Frontal cortex (tissue), 4 donors: ENCODE measurements around the gene STXBP5L. TPM values are rescaled to one million over a fixed set of nuclear protein-coding genes. Genes with fewer than 3 reads are reported as not detected.
"Not testable (repeated sequence)": the region's sequence is repeated elsewhere in the genome, so short reads cannot be mapped to it uniquely, and the experiment has no call there.

Source experiments
- DNase-seq, 2 donors: peaks; one replicate each; pipeline ENCODE4 v3.0.0; 2012; ENCODE audit warnings: low spot score in 2 of 2
- FAIRE-seq: peaks from 2 replicates; lab custom pipeline; 2012; peaks lifted over from hg19 to GRCh38; lab: Jason Lieb, UNC
- total RNA-seq: library from RNA; depleted of rRNA; stranded (reverse); fragments of >200 nt; gene quantifications from one replicate; pipeline ENCODE4 v1.2.3, GENCODE V29; 2014
- donor health status: control.
- donor health status: control.
- donor health status: control.

STXBP5L gene
- total RNA-seq: 11.0 TPM

DNA sequence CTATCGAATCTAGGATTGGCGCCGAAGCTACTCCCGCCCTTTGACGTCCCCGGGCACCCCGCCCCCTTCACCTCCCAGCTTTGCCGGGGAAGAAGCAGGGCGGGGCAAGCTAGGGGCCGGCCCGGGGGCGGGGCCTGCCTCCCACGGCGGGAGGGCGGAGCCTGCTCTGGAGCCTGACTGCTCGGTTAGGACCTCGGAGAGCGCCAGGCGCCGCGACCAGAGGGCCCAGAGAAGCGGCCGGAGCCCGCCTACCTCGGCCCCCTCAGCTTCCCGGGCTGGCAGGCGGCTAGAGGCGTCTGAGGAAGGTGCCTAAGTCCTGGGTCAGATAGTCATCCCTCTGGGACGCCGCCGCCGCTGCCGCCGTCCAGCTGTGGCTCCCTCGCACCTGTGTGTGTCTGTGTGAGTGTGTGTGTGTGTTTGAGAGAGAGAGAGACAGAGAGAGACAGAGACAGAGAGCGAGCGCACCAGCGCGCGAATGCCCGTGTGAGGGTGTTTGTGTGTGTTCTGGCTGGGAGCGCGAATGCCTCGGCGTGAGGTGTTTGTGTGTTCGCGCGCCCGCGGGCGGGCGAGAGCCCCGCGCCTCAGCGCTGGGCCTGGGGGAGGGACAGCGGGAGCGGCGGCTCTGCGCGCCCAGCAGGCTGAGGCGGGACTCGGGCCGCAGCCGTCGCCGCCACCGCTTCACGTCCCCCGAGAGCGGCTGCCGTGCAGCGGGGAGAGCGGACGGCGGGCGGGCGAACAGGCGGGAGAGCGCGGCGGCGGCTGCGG lies at the start of gene STXBP5L:
TSS of gene STXBP5L (plus strand) at position 176 of the 765 bp plus-strand sequence. CDS start 1,374 bp downstream, outside the sequence.
- DNase-seq (peak; percentile 37 to 62), FAIRE-seq (no peak)

DNA sequence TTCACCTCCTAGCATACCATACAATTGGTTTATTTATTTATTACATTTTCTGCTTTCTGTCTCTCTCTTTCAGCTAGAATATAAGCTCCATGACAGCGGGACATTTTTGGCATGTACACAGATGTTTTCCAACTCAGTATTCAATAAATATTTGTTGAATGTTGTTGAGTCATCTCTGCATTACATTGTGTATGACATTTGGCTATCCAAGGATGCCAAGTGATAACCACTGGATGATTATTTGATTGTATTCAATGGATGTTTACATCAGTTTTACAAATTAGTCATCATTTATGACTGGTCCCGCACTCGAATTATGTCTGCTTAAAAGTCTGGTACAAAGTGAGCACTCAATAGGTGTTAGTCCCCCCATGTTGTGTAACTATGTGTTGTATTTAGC lies 49.5 kb upstream of the STXBP5L start:
- no peak for FAIRE-seq
- no peak for DNase-seq

DNA sequence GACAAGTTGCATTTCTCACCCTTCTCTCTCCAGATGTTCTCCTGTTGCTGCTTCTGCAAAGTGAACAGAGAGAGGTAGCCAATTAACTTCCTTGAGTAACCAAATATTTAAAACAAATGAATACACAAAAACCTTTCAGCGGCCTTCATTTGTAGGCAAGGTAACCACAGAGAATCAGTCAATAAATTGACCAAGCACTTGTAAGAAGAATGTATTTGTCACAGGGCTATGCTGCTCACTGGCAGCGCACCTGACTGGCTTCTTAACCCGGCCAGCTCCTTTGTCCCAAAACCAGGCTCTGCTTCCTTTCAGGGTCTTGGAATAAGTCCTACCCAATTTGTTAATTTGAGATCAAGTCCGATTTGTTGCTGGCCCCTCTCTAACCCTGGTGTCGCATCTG lies 43.5 kb upstream of the STXBP5L start:
- FAIRE-seq (no peak), DNase-seq (no peak)

DNA sequence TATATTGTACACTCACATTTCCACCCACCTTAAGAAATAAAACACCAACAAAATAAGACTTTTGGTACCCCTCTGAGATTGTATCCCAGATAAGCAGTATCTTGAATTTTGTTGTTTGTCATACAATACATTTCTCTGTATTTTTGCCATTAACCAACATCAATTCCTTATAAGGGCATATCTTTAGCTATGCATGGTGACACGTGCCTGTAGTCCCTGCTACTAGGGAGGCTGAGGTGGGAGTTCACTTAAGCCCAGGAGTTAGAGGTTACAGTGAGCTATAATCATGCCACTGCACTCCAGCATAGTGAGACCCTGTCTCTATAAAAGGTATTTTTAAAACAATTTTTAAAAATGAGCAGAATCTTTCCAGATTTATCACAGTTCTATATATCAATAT lies 32.5 kb upstream of the STXBP5L start:
- FAIRE-seq (no peak), DNase-seq (no peak)

DNA sequence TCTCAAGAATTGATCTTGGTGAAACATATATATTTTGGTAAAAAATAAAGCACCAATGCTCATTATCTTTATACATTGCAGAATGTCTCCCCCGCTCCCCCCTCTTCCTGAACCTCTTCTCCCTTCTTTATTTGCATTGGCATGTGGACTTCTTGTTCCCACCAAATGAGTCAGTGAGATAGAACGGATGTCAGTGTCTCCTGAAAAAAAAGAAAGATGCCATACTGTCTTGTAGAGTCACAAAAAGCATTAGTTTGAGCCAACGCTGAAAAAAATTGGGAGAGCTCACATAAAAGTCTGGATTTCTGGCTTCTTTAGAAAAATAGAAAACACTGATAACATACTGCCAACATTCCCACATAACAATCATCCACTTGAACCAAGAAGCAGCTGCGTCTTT lies 32.0 kb upstream of the STXBP5L start:
- FAIRE-seq: no peak
- no peak for DNase-seq

DNA sequence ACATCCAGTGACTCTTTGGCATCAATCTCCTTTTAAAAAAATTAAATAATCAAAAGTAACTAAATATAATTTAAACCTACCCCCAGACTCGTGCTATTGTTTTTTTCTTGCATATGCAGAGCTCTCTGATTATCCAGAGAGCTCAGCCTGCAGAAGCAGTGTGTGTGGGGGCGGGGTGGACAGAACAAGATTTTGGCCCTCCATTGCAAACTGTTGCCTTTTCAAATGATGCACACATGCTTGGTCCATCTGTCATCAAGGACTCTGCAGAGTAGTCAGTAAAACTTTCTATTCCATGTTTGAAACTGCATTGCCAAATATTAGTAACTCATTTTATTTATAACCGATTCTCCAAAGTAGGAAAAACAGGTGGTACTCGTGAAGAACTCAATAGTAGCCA lies 28.6 kb upstream of the STXBP5L start:
- FAIRE-seq: no peak
- no peak for DNase-seq

DNA sequence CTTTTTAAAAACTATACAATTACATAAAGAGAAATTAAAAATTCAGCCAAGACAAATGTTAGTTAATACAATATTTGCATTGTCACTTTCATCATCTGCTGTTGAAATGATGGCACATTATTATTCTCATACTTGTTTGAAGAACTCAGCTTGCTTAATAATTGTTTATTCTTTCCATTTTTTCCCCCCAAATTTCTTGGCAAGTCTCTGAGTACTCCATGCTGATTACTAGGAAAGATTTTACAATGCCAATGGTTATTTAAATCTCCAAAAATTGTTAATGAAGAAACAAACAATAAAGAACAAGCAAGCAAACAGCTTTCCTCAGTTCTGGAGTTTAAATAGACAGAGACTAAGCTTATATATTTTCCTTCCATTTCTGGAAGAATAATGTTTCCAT lies 15.1 kb upstream of the STXBP5L start:
- DNase-seq: no peak
- FAIRE-seq: peak; percentile 52

DNA sequence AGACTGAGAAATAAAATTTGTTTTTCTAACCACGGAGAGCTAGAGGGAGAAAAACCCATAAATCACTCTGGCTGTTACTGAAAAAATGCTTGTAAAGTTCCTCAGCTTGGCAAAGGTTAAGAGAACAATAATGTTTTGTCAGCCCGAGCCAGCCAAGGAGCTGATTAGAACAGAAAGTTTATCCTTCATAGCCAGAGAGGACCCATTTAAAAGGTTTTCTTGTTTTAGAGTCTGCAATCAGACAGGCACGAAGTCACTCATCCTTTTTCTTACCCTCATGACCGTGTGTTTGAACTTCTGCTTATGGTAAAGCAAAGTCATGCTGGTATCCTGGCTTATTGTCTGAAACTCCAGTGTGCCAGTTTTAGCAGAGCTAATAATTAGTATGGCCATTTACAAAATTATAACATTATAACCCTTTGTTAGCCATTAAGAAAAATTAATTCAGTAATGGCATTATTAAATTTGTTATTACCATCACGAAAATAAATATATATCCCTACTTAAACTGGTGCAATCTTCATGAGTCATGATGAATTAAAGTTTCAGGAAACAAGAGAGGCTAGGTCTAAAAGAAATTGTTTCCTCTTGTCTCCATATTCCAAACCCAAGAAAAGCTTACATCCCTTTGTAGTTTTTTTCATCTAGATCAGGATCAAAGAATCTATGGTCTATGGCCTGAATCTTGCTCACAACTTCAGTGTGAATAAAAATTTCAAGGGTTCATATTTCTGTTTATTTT lies 13.5 kb upstream of the STXBP5L start:
- FAIRE-seq (no peak), DNase-seq (no peak)

DNA sequence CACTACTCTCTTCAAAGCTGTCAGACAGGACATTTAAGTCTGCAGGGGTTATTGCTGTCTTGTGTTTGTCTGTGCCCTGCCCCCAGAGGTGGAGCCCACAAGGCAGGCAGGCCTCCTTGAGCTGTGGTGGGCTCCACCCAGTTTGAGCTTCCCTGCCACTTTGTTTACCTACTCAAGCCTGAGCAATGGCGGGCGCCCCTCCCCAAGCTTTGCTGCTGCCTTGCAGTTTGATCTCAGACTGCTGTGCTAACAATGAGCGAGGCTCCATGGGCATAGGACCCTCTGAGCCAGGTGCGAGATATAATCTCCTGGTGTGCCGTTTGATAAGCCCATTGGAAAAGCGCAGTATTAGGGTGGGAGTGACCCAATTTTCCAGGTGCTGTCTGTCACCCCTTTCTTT lies 6.3 kb upstream of the STXBP5L start:
- not testable (repeated sequence) for FAIRE-seq

DNA sequence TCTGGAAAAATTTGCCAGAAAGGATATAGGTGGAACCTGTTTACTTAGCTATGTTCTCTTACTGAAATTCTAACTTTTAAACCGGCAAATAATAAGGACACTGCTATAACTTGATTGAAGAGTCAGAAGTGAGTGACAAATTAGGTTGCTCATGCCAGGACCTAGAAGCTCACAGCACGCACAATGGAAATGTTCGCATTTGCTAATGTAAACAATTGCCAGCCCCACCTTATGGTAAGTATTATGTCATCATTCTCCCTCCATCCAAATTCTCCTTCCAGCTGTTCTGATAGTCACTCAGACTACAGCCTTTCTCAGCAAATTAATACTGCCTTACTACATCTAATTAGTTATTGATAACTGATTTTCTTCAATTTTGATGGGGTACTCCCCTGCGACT lies 4.8 kb upstream of the STXBP5L start:
- FAIRE-seq (no peak), DNase-seq (no peak)

More for the DNA sequence above, 6.3 kb upstream of the STXBP5L start:
- not testable (repeated sequence) for DNase-seq

DNA sequence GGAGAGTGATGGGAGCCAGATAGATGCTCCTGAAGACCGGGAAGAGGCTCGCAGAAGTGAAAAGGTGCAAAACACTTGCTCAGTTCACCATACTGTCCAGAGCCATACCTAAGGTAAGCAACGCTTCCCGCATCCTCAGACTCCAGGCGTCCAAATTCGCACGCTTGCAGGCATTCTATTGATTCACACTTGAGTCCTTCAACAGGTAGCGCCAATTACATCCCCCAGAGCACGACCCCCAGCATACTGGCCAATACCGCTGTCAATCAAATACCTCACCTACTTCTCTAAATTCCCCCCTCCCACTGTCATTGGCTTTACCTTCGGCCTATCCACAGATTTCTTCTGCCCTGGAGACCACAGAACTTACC lies 361 bp upstream of the STXBP5L start:
- DNase-seq (no peak), FAIRE-seq (no peak)

DNA sequence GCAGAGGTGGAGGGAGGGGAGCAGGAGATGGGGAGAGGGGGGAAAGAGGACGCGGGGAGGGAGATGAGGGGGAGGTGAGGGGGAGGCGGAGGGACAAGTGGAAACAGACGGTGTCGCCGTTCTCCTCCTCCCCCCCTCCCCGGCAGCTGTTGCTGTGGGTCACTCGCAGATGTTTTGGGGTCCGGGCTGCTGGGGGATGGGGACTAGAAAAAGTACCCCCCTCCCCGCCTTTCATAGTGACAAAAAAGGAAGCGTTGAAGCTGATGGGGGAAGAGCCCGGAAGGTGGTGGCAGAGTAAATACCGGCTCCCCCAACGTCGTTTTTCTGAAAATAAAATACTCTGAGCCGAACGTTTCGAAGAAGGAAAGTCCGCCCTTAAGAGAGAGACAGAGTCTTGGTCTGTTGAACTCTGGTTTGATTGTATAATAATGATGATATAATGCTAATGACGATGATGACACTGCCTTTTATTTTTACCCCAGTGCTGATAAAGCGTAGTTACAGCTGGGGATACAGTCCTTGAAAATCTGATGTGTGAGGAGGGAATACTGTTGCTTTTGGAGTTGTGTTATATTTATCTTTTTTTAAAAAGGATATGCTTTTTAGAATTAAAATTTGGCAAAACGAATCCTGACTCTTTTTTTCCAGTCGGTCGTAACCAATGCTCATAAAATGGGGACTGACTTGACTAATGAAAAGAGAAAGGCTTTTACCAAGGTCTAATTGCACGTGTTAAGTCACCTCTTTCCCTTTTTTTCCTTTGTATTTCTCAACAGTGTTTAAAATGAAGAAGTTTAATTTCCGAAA lies 993 bp downstream of the STXBP5L start:
- FAIRE-seq (no peak), DNase-seq (no peak)

DNA sequence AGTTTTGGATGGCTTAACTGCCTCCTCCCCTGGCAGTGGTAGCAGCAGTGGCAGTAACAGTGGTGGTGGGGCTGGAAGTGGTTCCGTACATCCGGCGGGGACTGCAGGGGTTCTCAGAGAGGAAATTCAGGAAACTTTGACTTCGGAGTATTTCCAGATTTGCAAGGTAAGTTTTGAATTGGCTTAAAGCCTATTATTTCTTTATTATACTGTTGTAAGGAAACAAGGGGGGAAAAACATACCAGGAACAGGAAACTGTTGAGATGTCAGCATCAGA lies 1.5 kb downstream of the STXBP5L start:
- FAIRE-seq: no peak
- DNase-seq: no peak

DNA sequence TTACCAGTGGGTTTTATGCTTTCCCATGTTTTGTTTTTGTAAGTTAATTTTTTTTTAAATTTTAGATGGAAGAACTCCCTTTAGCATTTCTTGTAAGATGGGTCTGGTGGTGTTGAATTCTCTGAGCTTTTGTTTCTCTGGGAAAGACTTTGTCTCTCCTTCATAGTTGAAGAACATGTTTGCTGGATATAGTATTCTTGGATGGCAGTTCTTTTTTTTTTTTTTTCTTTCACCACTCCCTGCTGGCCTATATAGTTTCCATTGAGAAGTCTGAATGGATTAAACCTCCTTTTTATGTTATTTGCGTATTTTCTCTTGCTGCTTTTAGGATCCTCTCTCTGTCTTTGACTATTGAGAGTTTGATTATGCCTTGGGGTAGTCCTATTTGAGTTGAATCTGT lies 18.1 kb downstream of the STXBP5L start:
- FAIRE-seq (no peak), DNase-seq (no peak)

DNA sequence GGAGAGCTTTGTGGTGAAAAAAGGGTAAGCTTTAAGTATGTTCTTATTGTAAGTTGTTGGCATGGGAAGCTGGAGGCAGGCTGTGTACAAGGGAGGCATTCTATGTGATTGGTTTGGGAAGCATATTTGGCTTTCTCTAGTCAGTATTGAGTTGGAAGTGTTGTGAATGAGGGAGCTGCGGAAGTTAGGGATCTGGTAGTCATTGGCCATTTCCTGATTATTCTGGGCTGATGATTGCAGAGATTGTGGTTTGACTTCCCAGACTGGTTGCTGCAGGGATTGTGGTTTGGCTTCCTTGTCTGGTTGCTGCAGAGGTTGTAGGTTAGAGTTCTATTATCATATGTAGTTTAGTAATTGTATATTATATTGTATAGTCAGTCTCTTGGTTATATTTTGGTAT lies 21.0 kb downstream of the STXBP5L start:
- FAIRE-seq: no peak
- DNase-seq: no peak

DNA sequence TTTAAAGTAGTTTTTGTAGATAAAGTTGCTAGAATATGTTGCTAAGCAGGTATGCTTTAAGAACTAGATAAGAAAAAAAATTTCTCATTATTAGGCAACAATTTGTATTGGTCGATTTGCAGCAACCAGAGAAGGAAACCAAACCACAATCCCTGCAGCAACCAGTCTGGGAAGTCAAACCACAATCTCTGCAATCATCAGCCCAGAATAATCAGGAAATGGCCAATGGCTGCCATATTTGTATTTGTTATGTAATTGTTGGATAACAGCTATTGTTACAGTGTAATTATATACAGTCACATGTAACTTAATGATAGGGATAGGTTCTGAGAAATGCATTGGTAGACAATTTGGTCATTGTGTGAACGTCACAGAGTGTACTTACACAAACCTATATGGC lies 23.6 kb downstream of the STXBP5L start:
- DNase-seq: no peak
- FAIRE-seq: no peak

DNA sequence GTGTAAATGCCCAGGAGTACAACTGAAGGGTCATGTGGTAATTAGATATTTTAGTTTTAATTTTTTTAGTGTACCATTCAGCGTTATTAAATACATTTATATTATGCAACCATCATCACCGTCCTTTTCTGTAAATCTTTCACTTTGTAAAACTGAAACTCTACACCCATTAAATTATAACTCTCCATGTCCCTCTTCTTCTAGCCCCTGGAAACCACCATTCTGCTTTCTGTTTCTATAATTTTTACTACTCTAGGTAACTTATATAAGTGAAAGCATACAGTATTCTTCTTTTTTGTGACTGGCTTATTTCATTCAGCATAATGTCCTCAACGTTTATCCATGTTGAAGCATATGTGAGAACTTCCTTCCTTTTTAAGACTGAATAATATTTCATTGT lies 48.1 kb downstream of the STXBP5L start:
- no peak for DNase-seq

DNA sequence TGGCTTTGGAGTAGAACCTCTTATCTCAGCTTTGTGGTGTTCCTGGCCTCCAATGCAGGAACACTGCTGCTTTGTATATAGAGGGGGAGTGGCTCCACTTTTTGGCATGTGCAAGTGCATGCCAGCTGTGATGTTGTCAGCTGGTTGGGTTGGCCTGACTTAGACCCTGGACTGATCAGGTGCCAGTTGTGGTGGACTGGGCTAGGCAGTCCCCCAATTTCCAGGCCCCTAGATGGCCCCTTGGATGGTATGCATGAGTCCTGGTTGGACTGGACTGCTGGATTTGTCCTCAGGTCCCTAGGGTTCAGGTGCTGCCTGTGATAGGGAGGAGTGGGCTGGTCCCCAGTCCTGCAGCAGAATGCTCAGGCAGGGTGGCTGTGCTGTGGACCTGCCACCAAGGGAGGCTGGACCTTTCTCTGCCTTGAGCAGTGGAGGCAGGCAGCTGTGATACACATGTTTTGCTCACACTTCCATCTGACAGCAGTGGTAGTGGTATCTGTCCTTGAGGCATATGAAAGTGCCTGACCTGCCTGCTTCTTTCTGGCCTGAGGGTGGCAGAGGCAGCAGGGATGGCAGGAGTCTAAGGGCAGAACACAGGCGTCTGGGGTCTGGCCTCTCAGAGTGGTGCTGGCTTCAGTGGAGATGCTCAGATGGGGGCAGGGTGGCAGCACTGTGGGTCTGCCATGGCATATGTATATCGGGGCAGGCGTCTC lies 74.8 kb downstream of the STXBP5L start:
- FAIRE-seq: no peak
- DNase-seq: no peak

More for the DNA sequence above, 48.1 kb downstream of the STXBP5L start:
- FAIRE-seq: no peak

DNA sequence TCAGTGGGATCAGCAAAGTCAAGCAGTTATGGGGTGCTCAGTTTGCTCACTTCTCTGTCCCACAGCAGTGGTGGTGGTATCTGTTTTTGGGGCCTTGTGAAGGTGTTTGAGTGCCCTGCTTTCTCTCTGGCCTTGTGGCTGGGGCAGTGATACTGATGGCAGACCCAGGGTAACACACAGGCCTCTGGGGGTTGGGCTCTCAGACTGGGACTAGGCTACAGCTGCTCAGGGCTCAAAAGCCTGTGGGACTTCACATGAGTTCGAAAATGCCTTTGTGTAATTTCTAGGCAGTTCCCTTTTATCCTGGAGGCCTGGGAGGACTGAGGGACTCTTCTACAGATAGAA lies 75.3 kb downstream of the STXBP5L start:
- no peak for FAIRE-seq
- no peak for DNase-seq

DNA sequence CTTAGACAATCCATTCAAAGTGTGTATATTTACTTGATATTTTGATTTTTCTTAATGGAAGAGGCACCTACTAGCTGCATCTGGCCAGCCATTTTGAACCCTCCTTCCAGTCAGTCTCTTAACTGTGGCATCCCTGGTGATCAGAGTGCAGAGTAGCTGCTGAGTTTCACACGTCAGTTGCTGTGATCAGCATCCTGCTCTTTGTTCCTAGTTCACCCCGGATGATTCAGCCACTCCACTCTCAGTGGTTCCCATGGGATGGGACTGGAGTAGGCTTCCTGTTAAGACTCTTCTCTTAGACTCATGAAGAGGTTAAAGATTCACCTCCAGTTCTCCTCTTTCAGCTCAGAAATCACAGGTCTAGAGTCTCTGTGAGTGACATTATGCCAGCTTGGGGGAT lies 75.8 kb downstream of the STXBP5L start:
- FAIRE-seq: no peak
- DNase-seq: no peak
